Neuron (in vitro differentiated cells): ENCODE measurements around the gene IL17RB.

Experiments
- H2AFZ ChIP-seq: one replicate; pipeline ENCODE4 v1.6.1; 2013; ENCODE audit warnings: low read depth, mild to moderate bottlenecking, inconsistent platforms, low read length, moderate library complexity
- H3K27me3 ChIP-seq: one replicate; pipeline ENCODE4 v1.6.1; 2013; ENCODE audit warnings: low read length; ENCODE audit not compliant: insufficient read depth
- H3K36me3 ChIP-seq: one replicate; pipeline ENCODE4 v1.6.1; 2013; ENCODE audit warnings: low read length; ENCODE audit not compliant: insufficient read depth
- H3K4me1 ChIP-seq: one replicate; pipeline ENCODE4 v1.6.1; 2013; ENCODE audit warnings: low read length; ENCODE audit not compliant: insufficient read depth
- H3K4me3 ChIP-seq: 2 replicates; pipeline ENCODE4 v1.5.1; 2013; ENCODE audit warnings: mild to moderate bottlenecking, low read length, moderate library complexity
- H3K9me3 ChIP-seq: one replicate; pipeline ENCODE4 v1.6.1; 2013; ENCODE audit warnings: low read length

The IL17RB gene

DNA sequence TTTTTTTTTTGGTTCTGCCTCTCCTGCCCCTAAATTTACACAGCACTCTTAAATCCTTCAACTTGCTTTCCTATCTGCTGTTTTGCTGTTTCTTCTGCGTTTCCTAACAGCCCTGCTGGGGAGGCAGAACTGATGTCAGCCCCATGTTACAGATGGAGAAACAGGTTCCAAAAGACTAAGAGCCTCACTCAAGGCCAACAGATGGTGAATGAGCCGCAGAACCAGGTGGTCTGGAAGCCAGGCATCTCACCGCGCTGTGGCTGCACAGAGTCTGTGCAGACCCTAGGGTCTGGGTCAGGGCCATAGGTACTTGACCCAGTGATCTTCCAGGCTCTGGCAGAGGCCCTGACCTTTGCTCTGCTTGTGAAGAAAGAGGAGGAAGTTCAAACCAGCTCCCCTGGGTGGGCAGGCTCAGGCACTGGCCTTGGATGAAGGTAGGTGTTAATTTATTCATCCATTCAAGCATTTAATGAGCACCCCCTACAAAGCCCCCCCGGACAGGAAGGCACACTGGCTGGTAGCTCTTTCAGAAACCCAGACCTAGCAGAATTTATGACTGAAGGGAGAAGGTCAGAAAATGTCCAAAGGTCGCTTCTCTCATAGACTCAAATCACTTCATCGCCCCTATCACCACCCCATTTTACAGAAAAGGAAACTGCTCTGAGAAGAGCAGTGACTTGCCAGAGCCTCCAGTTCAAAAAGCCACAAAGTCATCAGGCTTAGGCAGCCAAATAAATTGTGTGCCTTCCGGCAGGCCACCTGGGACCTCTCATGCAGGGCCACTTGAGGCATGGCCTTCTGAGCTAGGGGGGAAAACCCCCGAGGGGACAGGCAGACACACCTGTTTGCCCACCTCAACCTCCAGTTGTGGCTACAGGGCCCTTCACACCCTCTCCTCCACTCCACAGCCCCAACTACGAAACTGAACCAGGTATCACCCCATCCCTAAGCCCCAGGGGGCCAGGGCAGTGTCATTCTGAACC lies 2.9 kb upstream of the IL17RB start:
- Histone ChIP-seq H3K4me3 (no peak overlapping the region), H3K36me3 (no peaks in the 10 kb centered on the region), H3K9me3 (no peaks in the 10 kb centered on the region), H2AFZ (no peak overlapping the region), H3K27me3 (peaks cover 2% of the 10 kb centered on the region), H3K4me1 (peaks cover 5% of the 10 kb centered on the region)

DNA sequence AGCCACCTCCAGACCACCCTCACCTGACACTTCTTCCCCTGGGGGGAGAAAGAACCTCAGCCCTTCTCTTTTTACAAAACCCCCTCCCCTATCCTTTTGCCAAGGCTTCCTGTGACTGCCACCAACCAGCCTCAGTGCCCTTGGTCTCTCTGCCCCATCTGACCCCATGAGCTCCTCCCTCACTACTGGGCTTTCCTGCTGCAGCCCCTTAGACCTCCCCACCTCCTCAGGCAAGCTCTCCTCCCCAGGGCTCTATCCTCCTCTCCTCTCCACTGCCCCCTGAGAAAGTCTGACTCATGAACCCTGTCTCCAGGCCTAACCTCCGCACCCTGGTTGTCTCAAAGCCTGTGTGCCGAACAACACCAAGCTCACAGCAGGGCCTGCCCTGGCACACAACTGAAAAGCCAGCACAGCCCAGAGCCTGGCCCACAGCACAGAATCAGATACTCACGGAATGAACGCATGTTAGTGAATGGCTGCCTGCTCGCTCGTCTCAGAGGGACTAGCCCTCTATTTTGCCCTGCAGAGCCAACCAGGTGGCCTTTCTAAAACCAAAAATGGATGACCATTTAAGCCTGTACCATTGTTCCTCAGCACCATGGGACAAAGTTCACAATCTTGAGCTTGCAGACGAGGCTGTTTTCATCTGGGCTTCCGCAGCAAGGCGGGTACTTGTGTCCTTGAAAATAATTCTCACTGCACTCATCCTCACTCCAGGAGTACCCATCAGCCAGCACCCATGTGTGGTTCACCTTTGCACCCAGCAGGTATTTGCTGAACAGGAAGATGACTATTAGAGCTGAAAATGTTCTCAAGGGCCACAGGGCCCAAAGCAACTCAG lies 1.9 kb upstream of the IL17RB start:
- Histone ChIP-seq H2AFZ (no peak overlapping the region), H3K4me1 (peaks cover 5% of the 10 kb centered on the region), H3K27me3 (peaks cover 2% of the 10 kb centered on the region), H3K4me3 (no peak overlapping the region), H3K9me3 (no peaks in the 10 kb centered on the region), H3K36me3 (no peaks in the 10 kb centered on the region)

- Histone ChIP-seq H2AFZ (peak overlapping the region; percentile 97), H3K4me3 (peak overlapping the region; percentile 61), H3K4me1 (peaks cover 5% of the 10 kb centered on the region), H3K36me3 (no peaks in the 10 kb centered on the region), H3K9me3 (no peaks in the 10 kb centered on the region), H3K27me3 (peaks cover 2% of the 10 kb centered on the region)
These were observed 1.1 kb upstream of the IL17RB start for GRCh38 chr3:53845103-53845880.

DNA sequence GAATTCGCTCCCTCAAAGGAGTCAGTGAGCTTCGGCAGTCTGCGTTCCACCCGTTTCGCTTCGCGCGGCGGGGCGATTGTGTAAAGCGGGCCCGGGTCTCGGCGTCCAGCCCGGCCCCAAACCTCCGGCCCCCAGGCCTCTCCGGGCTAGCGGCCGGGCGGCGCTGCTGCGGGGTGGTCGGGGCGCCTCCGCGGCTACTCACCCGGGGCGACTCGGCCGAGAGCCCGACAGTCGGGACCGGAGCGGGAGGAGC lies 561 bp upstream of the IL17RB start:
- peak overlapping the region; percentile 97 for H2AFZ ChIP-seq
- H3K4me3 ChIP-seq = peak overlapping the region; percentile 61
- H3K4me1 ChIP-seq = peaks cover 5% of the 10 kb centered on the region
- H3K36me3 ChIP-seq = no peaks in the 10 kb centered on the region
- H3K9me3 ChIP-seq = no peaks in the 10 kb centered on the region
- peaks cover 2% of the 10 kb centered on the region for H3K27me3 ChIP-seq

GRCh38 chr3:53846851-53847155 lies 435 bp downstream of the IL17RB start:
- Histone ChIP-seq H3K4me1 (peaks cover 5% of the 10 kb centered on the region), H3K4me3 (peak overlapping the region; percentile 61)

DNA sequence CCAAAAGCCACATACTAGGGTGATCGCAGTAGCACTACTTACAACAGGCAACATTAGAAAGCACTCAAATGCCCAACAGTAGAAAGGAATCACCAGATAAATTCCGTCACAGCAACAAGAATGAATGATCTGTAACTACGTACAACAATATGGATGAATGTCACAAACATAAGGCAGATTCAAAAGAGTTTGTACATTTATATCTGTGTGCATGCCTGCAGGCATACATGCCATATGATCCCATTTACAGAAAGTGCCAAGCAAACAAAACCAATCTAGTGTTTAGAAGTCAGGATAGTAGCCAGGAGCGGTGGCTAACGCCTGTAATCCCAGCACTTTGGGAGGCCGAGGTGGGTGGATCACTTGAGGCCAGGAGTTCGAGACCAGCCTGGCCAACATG lies 3.5 kb downstream of the IL17RB start:
- H2AFZ ChIP-seq = no peak overlapping the region
- no peaks in the 10 kb centered on the region for H3K9me3 ChIP-seq
- peaks cover 2% of the 10 kb centered on the region for H3K27me3 ChIP-seq
- no peak overlapping the region for H3K4me3 ChIP-seq
- peaks cover 5% of the 10 kb centered on the region for H3K4me1 ChIP-seq
- no peaks in the 10 kb centered on the region for H3K36me3 ChIP-seq

More at GRCh38 chr3:53846851-53847155, 435 bp downstream of the IL17RB start:
- Histone ChIP-seq H3K27me3 (peaks cover 2% of the 10 kb centered on the region), H3K36me3 (no peaks in the 10 kb centered on the region), H2AFZ (peak overlapping the region; percentile 97), H3K9me3 (no peaks in the 10 kb centered on the region)

DNA sequence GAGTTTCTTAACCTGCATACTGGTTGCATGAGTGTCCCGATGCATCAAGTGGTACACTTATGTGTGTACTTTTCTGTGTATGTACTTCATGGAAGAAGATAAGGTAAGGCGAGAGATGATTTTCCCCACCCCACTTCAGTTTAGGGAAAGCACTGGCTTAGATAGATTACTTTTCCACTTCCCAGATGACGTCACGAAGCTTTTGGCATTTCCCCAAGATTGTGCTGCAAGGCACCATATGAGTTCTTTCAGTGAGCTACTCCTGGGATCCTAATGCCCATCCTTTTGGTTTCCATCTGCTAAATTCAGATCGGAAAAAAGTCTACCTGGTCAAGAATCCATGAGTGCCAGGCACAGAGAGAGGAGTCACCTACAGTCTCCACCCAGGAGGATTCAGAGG lies 4.5 kb downstream of the IL17RB start:
- H3K27me3 ChIP-seq = peaks cover 2% of the 10 kb centered on the region
- peaks cover 5% of the 10 kb centered on the region for H3K4me1 ChIP-seq
- no peaks in the 10 kb centered on the region for H3K9me3 ChIP-seq
- H3K4me3 ChIP-seq = no peak overlapping the region
- no peak overlapping the region for H2AFZ ChIP-seq
- H3K36me3 ChIP-seq = no peaks in the 10 kb centered on the region

GRCh38 chr3:53856964-53857363 lies 10.6 kb downstream of the IL17RB start:
- no peaks in the 10 kb centered on the region for H3K9me3 ChIP-seq
- no peak overlapping the region for H3K4me3 ChIP-seq
- no peaks in the 10 kb centered on the region for H3K27me3 ChIP-seq
- H2AFZ ChIP-seq = no peak overlapping the region
- no peaks in the 10 kb centered on the region for H3K4me1 ChIP-seq
- peaks cover 28% of the 10 kb centered on the region for H3K36me3 ChIP-seq

- H3K4me3 ChIP-seq = no peak overlapping the region
- peaks cover 38% of the 10 kb centered on the region for H3K36me3 ChIP-seq
- H2AFZ ChIP-seq = no peak overlapping the region
- H3K9me3 ChIP-seq = no peaks in the 10 kb centered on the region
- no peaks in the 10 kb centered on the region for H3K27me3 ChIP-seq
- no peaks in the 10 kb centered on the region for H3K4me1 ChIP-seq
These were observed 11.9 kb downstream of the IL17RB start for GRCh38 chr3:53858096-53858741.

DNA sequence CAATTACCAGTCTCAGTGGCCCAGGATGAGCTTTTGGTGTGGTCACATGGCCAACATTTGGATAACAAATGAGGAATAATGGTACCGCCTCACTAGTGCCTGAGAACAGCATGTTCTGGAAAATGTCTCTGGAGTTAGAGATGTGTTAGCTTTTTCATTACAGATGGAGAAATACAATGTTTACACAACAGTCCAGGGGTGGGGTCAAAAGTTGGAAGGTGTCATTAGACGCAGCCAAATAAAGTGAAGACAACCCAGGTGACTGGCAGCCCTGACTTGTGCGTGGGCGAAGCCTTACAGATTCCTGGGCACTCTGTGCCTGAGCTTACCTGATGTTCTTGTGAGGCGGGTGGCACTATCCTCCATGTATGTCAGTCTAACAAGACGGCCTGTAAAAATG lies 12.8 kb downstream of the IL17RB start:
- peaks cover 47% of the 10 kb centered on the region for H3K36me3 ChIP-seq

GRCh38 chr3:53860196-53860595 lies 13.8 kb downstream of the IL17RB start:
- H2AFZ ChIP-seq = no peak overlapping the region
- H3K27me3 ChIP-seq = no peaks in the 10 kb centered on the region
- H3K4me1 ChIP-seq = no peaks in the 10 kb centered on the region
- no peaks in the 10 kb centered on the region for H3K9me3 ChIP-seq
- H3K4me3 ChIP-seq = no peak overlapping the region
- peaks cover 56% of the 10 kb centered on the region for H3K36me3 ChIP-seq

More for the DNA sequence above, 12.8 kb downstream of the IL17RB start:
- no peaks in the 10 kb centered on the region for H3K9me3 ChIP-seq
- no peak overlapping the region for H3K4me3 ChIP-seq
- H3K4me1 ChIP-seq = no peaks in the 10 kb centered on the region
- H3K27me3 ChIP-seq = no peaks in the 10 kb centered on the region
- H2AFZ ChIP-seq = no peak overlapping the region

- no peak overlapping the region for H3K4me3 ChIP-seq
- peaks cover 68% of the 10 kb centered on the region for H3K36me3 ChIP-seq
- H3K4me1 ChIP-seq = no peaks in the 10 kb centered on the region
- H2AFZ ChIP-seq = no peak overlapping the region
- no peaks in the 10 kb centered on the region for H3K27me3 ChIP-seq
- H3K9me3 ChIP-seq = no peaks in the 10 kb centered on the region
These were observed 15.9 kb downstream of the IL17RB start for GRCh38 chr3:53862241-53862640.
